HuH-7 (cell line): ENCODE measurements around the gene FAF1.
"Not testable (repeated sequence)": the region's sequence is repeated elsewhere in the genome, so short reads cannot be mapped to it uniquely, and the experiment has no call there.

Experiments
- DNase-seq: peaks from one replicate; pipeline ENCODE4 v3.0.0; 2011; ENCODE audit warnings: low spot score

FAF1 gene

GRCh38 chr1:50774759-50775351 lies 185.2 kb downstream of the FAF1 start:
- DNase-seq, result peak; percentile 8

- no peak for DNase-seq
Observed at GRCh38 chr1:50766688-50767087, 193.4 kb downstream of the FAF1 start.

- not testable (repeated sequence) for DNase-seq
Observed at GRCh38 chr1:50756543-50756942, 203.5 kb downstream of the FAF1 start.

GRCh38 chr1:50754764-50755163 lies 205.3 kb downstream of the FAF1 start:
- not testable (repeated sequence) for DNase-seq

GRCh38 chr1:50750021-50750619 lies 209.9 kb downstream of the FAF1 start:
- DNase-seq, result no peak

- no peak for DNase-seq
Observed at GRCh38 chr1:50747394-50747793, 212.7 kb downstream of the FAF1 start.

- no peak for DNase-seq
Observed at GRCh38 chr1:50742523-50742922, 217.5 kb downstream of the FAF1 start.

- no peak for DNase-seq
Observed at GRCh38 chr1:50739125-50739524, 220.9 kb downstream of the FAF1 start.

GRCh38 chr1:50735443-50735842 lies 224.6 kb downstream of the FAF1 start:
- DNase-seq, result peak; percentile 8

- DNase-seq, result not testable (repeated sequence)
Observed at GRCh38 chr1:50727578-50727977, 232.5 kb downstream of the FAF1 start.

- DNase-seq, result no peak
Observed at GRCh38 chr1:50724626-50725286, 235.3 kb downstream of the FAF1 start.

GRCh38 chr1:50720457-50721053 lies 239.5 kb downstream of the FAF1 start:
- no peak for DNase-seq

GRCh38 chr1:50719126-50719525 lies 240.9 kb downstream of the FAF1 start:
- DNase-seq, result no peak

- DNase-seq, result no peak
Observed at GRCh38 chr1:50717327-50717726, 242.7 kb downstream of the FAF1 start.

GRCh38 chr1:50716455-50716854 lies 243.6 kb downstream of the FAF1 start:
- DNase-seq, result not testable (repeated sequence)

GRCh38 chr1:50710099-50710498 lies 250.0 kb downstream of the FAF1 start:
- no peak for DNase-seq

GRCh38 chr1:50707824-50708223 lies 252.2 kb downstream of the FAF1 start:
- DNase-seq, result no peak

- no peak for DNase-seq
Observed at GRCh38 chr1:50705699-50706098, 254.4 kb downstream of the FAF1 start.

GRCh38 chr1:50705041-50705440 lies 255.0 kb downstream of the FAF1 start:
- DNase-seq, result no peak

GRCh38 chr1:50704126-50704525 lies 255.9 kb downstream of the FAF1 start:
- peak; percentile 15 for DNase-seq

GRCh38 chr1:50703240-50703639 lies 256.8 kb downstream of the FAF1 start:
- DNase-seq, result no peak

GRCh38 chr1:50702395-50702794 lies 257.7 kb downstream of the FAF1 start:
- no peak for DNase-seq

GRCh38 chr1:50701706-50702317 lies 258.3 kb downstream of the FAF1 start:
- no peak for DNase-seq
